ENCODE measurements around the gene TTI1. TPM values are rescaled to one million over a fixed set of nuclear protein-coding genes. Genes with fewer than 3 reads are reported as not detected.

The TTI1 gene
- total and polyA plus RNA-seq, 9 of the 15 experiments (the other 6 are each of a cell fraction or from before 2014, with no cell fraction given), result 9.8 to 55.1 (median 39.4) TPM

- WGBS (ENCODE audit: insufficient coverage, low coverage, missing lambda C conversion rate), result 83% methylated on average over 1 of the region's 1 CpG
- no peak overlapping the region for H3K4me3 ChIP-seq
- peaks cover 67% of the 10 kb centered on the region for H3K79me2 ChIP-seq (ENCODE audit: control insufficient read depth, insufficient read depth, low read length)
- no peak overlapping the region for H3K9ac ChIP-seq (ENCODE audit: insufficient read depth in 1 of 2, low read depth in 2 of 2, low read length in 2 of 2)
- H4K20me1 ChIP-seq (replicated peaks; ENCODE audit: control insufficient read depth, insufficient read depth, low read length), result peaks cover 3% of the 10 kb centered on the region; the same call in 1 of the 2 replicates
- no peak for DNase-seq (ENCODE audit: extremely low read depth in 1 of 4, low spot score in 3 of 4)
- H3K27me3 ChIP-seq (ENCODE audit: control insufficient read depth in 2 of 2, insufficient read depth in 2 of 2, low read length in 2 of 2), result no peaks in the 10 kb centered on the region
- H3K9me1 ChIP-seq (ENCODE audit: control insufficient read depth, insufficient read depth, low read length), result no peaks in the 10 kb centered on the region
- no peak overlapping the region for H3K27ac ChIP-seq (ENCODE audit: extremely low read depth, low read depth, low read length)
- H2AFZ ChIP-seq (ENCODE audit: low read depth, low read length), result no peak overlapping the region
- H3K36me3 ChIP-seq (ENCODE audit: control insufficient read depth, insufficient read depth, low read length), result peaks cover 82% of the 10 kb centered on the region
- no peaks in the 10 kb centered on the region for H3K9me3 ChIP-seq (replicated peaks; ENCODE audit: control insufficient read depth, insufficient read depth, low read depth, low read length)
- FAIRE-seq, result no peak
- no TSS peak for BruUV-seq (replicated peaks)
- ATAC-seq, result no peak
- in situ Hi-C loops (cut with MboI) (no loop called here), intact Hi-C loops (cut with micrococcal nuclease) (no loop called here)
- TF ChIP-seq PRMT5 (CRISPR knock-in tag; IDR thresholded peaks at IDR 0.05) (no peak), DIDO1 (tag; IDR thresholded peaks at IDR 0.05; ENCODE audit: low read depth) (no peak), HDAC1 (IDR thresholded peaks at IDR 0.05) (no peak), CREBBP (IDR thresholded peaks at IDR 0.05; ENCODE audit: low read depth, low read length) (no peak), RB1 (IDR thresholded peaks at IDR 0.05; ENCODE audit: low read depth) (no peak), NFE2L1 (tag; IDR thresholded peaks at IDR 0.05; ENCODE audit: borderline replicate concordance, low read depth) (no peak), SUPT5H (IDR thresholded peaks at IDR 0.05) (no peak), KAT2B (IDR thresholded peaks at IDR 0.05; ENCODE audit: low read depth, low read length) (no peak), TEAD2 (tag; IDR thresholded peaks at IDR 0.05) (no peak), MXI1 (IDR thresholded peaks at IDR 0.05; ENCODE audit: low read depth, low read length) (no peak), STAT5A (IDR thresholded peaks at IDR 0.05; ENCODE audit: borderline replicate concordance, low read length) (no peak), ZNF408 (CRISPR knock-in tag; IDR thresholded peaks at IDR 0.05; ENCODE audit: low read depth) (no peak), SPI1 (IDR thresholded peaks at IDR 0.05; ENCODE audit: borderline replicate concordance, low read depth, low read length) (no peak), ATF1 (CRISPR knock-in tag; IDR thresholded peaks at IDR 0.05) (no peak), ATF1 (tag; IDR thresholded peaks at IDR 0.05) (no peak), GABPB1 (CRISPR knock-in tag; IDR thresholded peaks at IDR 0.05) (no peak), TARDBP (IDR thresholded peaks at IDR 0.05) (no peak), U2AF2 (optimal IDR thresholded peaks at IDR 0.05; ENCODE audit: low read depth, low read length) (no peak)
- TF ChIP-seq, protein P1, sequence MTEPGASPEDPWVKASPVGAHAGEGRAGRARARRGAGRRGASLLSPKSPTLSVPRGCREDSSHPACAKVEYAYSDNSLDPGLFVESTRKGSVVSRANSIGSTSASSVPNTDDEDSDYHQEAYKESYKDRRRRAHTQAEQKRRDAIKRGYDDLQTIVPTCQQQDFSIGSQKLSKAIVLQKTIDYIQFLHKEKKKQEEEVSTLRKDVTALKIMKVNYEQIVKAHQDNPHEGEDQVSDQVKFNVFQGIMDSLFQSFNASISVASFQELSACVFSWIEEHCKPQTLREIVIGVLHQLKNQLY (CRISPR knock-in tag; conservative IDR thresholded peaks at IDR 0.05), result no peak
- TF ChIP-seq, protein P2, sequence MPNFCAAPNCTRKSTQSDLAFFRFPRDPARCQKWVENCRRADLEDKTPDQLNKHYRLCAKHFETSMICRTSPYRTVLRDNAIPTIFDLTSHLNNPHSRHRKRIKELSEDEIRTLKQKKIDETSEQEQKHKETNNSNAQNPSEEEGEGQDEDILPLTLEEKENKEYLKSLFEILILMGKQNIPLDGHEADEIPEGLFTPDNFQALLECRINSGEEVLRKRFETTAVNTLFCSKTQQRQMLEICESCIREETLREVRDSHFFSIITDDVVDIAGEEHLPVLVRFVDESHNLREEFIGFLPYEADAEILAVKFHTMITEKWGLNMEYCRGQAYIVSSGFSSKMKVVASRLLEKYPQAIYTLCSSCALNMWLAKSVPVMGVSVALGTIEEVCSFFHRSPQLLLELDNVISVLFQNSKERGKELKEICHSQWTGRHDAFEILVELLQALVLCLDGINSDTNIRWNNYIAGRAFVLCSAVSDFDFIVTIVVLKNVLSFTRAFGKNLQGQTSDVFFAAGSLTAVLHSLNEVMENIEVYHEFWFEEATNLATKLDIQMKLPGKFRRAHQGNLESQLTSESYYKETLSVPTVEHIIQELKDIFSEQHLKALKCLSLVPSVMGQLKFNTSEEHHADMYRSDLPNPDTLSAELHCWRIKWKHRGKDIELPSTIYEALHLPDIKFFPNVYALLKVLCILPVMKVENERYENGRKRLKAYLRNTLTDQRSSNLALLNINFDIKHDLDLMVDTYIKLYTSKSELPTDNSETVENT (CRISPR knock-in tag; IDR thresholded peaks at IDR 0.05), result no peak
- POLR2A ChIA-PET, result interaction anchor here (1.2 to 2.2 kb wide), 2 partner anchors 13 to 17 kb away, joined by 3 to 10 read pairs; partner anchors contain the start of genes RPRD1B and TTI1
- H3K4me2 ChIP-seq (ENCODE audit: insufficient read depth, low read length), result no peak overlapping the region
- H3K4me1 ChIP-seq (replicated peaks in 1 of 2; ENCODE audit: control insufficient read depth in 2 of 2, insufficient read depth in 2 of 2, low read length in 2 of 2), result no peaks in the 10 kb centered on the region; a peak in 1 of 5 replicates
- CTCF ChIA-PET (ENCODE audit: low intra/inter-chr PET ratio), result no interaction called here
These were observed 17.4 kb upstream of the TTI1 start for GRCh38 chr20:38050686-38051085.
